Stomach (tissue), 4 donors: ENCODE measurements around the gene IQCC.

Experiments used
- CTCF ChIP-seq, 7 experiments: fragments of 450-650 bp in 4 of 7; fragments of 200-600 bp in 3 of 7; sonication (generic) in 3 of 7; IDR thresholded peaks; one replicate each; pipeline ENCODE4 v1.5.1; 2016 to 2019; ENCODE audit warnings: antibody characterized with exemption in 7 of 7, control low read depth in 2 of 7, mild to moderate bottlenecking in 1 of 7
- POLR2A ChIP-seq, 4 donors: fragments of 450-650 bp; IDR thresholded peaks; one replicate each; pipeline ENCODE4 v1.6.1; 2016; ENCODE audit warnings: antibody characterized with exemption in 4 of 4, control low read depth in 2 of 4, mild to moderate bottlenecking in 1 of 4, moderate library complexity in 1 of 4

GRCh38 chr1:32192220-32192948 is 13.1 kb upstream of the IQCC start:
- TF ChIP-seq CTCF (IDR thresholded peaks at IDR 0.05): no peak
- TF ChIP-seq POLR2A (IDR thresholded peaks at IDR 0.05): no peak
